Measurements from ENCODE around the gene TUBGCP2. TPM values are rescaled to one million over a fixed set of nuclear protein-coding genes. Genes with fewer than 3 reads are reported as not detected.

The TUBGCP2 gene
- total and polyA plus RNA-seq, 2 experiments from 2014 or later: 39.7 to 53.9 TPM

DNA sequence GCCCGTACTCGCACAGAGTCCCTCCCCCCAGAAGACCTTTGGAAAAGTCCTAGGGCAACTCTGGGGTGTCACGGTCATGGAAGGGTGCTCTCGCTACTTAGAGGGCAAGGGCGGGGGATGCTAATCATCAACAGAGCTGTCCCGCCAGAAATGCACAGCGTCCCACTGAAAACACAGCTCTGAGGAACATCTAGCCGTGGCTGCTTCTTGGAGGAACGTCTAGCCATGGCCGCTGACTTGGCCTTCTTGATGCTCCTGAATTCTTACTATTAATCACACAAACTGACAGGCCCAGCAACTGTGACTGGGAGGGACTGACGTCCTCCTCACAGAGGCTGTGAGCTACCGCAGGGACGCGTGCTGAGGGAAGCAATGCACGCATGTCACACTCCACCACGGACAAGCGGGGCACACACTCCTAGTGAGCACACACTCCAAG lies 1.7 kb downstream of the TUBGCP2 start:
- peak overlapping the region; percentile 98 for H3K4me3 ChIP-seq
- WGBS, 2 experiments (ENCODE audit: low coverage in 1 of 2, low lambda C conversion rate in 2 of 2, missing lambda C conversion rate in 2 of 2): 88 to 90% methylated on average over 17 of the region's 17 CpGs
- peaks cover 11% of the 10 kb centered on the region for H3K4me1 ChIP-seq (ENCODE audit: insufficient read depth)
- TF ChIP-seq EZH2phosphoT487 (IDR thresholded peaks at IDR 0.05; ENCODE audit: insufficient read depth, low read depth) (no peak), EZH2 (IDR thresholded peaks at IDR 0.05; ENCODE audit: insufficient read depth, poor library complexity, severe bottlenecking) (no peak)
- no peak for DNase-seq
- H3K79me2 ChIP-seq (ENCODE audit: insufficient read depth): peaks cover 65% of the 10 kb centered on the region
- in situ Hi-C loops (cut with MboI): no loop called here
- H3K4me2 ChIP-seq (ENCODE audit: unreplicated experiment): peak overlapping the region; percentile 96
- H4K20me1 ChIP-seq (ENCODE audit: insufficient read depth): no peaks in the 10 kb centered on the region; the same call in 1 of the 2 replicates
- H2AFZ ChIP-seq: no peak overlapping the region
- peak overlapping the region; percentile 99 for H3K9ac ChIP-seq
- H3K9me2 ChIP-seq (ENCODE audit: insufficient read depth): no peaks in the 10 kb centered on the region
- no peaks in the 10 kb centered on the region for H3K27me3 ChIP-seq (replicated peaks; ENCODE audit: insufficient read depth)
- no peaks in the 10 kb centered on the region for H3K9me3 ChIP-seq (ENCODE audit: low read depth)
- no peaks in the 10 kb centered on the region for H3K36me3 ChIP-seq (ENCODE audit: low read depth)
- H3F3A ChIP-seq (ENCODE audit: insufficient read depth): 0 out of 2 replicates have a peak, but pooled peaks cover 5% of the 10 kb centered on the region
- H3K27ac ChIP-seq: peak overlapping the region; percentile 94; the same call in 1 of the 2 replicates

GRCh38 chr10:133306097-133306476 lies 2.6 kb downstream of the TUBGCP2 start:
- in situ Hi-C loops (cut with MboI): no loop called here
- H3K9me2 ChIP-seq (ENCODE audit: insufficient read depth): no peaks in the 10 kb centered on the region
- H3F3A ChIP-seq (ENCODE audit: insufficient read depth): 0 out of 2 replicates have a peak, but pooled peaks cover 5% of the 10 kb centered on the region
- H3K27ac ChIP-seq: no peak overlapping the region
- H3K4me2 ChIP-seq (ENCODE audit: unreplicated experiment): no peak overlapping the region
- H3K79me2 ChIP-seq (ENCODE audit: insufficient read depth): peaks cover 72% of the 10 kb centered on the region
- TF ChIP-seq EZH2phosphoT487 (IDR thresholded peaks at IDR 0.05; ENCODE audit: insufficient read depth, low read depth) (no peak), EZH2 (IDR thresholded peaks at IDR 0.05; ENCODE audit: insufficient read depth, poor library complexity, severe bottlenecking) (no peak)
- H3K9me3 ChIP-seq (ENCODE audit: low read depth): no peaks in the 10 kb centered on the region
- H3K4me3 ChIP-seq: no peak overlapping the region
- H3K9ac ChIP-seq: no peak overlapping the region
- H3K36me3 ChIP-seq (ENCODE audit: low read depth): no peaks in the 10 kb centered on the region
- H3K27me3 ChIP-seq (replicated peaks; ENCODE audit: insufficient read depth): no peaks in the 10 kb centered on the region
- 77 to 80% methylated on average over 5 of the region's 5 CpGs for WGBS, 2 experiments (ENCODE audit: low coverage in 1 of 2, low lambda C conversion rate in 2 of 2, missing lambda C conversion rate in 2 of 2)
- H3K4me1 ChIP-seq (ENCODE audit: insufficient read depth): peaks cover 11% of the 10 kb centered on the region
- H2AFZ ChIP-seq: no peak overlapping the region
- no peak for DNase-seq
- no peaks in the 10 kb centered on the region; the same call in 1 of the 2 replicates for H4K20me1 ChIP-seq (ENCODE audit: insufficient read depth)

GRCh38 chr10:133303206-133303605 lies 5.5 kb downstream of the TUBGCP2 start:
- Histone ChIP-seq H3K79me2 (ENCODE audit: insufficient read depth) (peaks cover 76% of the 10 kb centered on the region), H3K4me3 (no peak overlapping the region), H3K4me2 (ENCODE audit: unreplicated experiment) (no peak overlapping the region), H3K36me3 (ENCODE audit: low read depth) (peaks cover 13% of the 10 kb centered on the region; the same call in 1 of the 2 replicates), H3K9me2 (ENCODE audit: insufficient read depth) (no peaks in the 10 kb centered on the region), H3K9me3 (ENCODE audit: low read depth) (no peaks in the 10 kb centered on the region), H3K27me3 (replicated peaks; ENCODE audit: insufficient read depth) (no peaks in the 10 kb centered on the region), H3K4me1 (ENCODE audit: insufficient read depth) (peaks cover 11% of the 10 kb centered on the region), H3K27ac (no peak overlapping the region), H2AFZ (no peak overlapping the region), H4K20me1 (ENCODE audit: insufficient read depth) (no peaks in the 10 kb centered on the region; the same call in 1 of the 2 replicates), H3K9ac (no peak overlapping the region), H3F3A (ENCODE audit: insufficient read depth) (0 out of 2 replicates have a peak, but pooled peaks cover 5% of the 10 kb centered on the region)
- in situ Hi-C loops (cut with MboI): no loop called here
- no peak for DNase-seq
- whole genome bisulfite sequencing, 2 experiments (ENCODE audit: low coverage in 1 of 2, low lambda C conversion rate in 2 of 2, missing lambda C conversion rate in 2 of 2): 75 to 76% methylated on average over 10 of the region's 10 CpGs
- TF ChIP-seq EZH2phosphoT487 (IDR thresholded peaks at IDR 0.05; ENCODE audit: insufficient read depth, low read depth) (no peak), EZH2 (IDR thresholded peaks at IDR 0.05; ENCODE audit: insufficient read depth, poor library complexity, severe bottlenecking) (no peak)

- DNase-seq: no peak
- peaks cover 67% of the 10 kb centered on the region for H3K79me2 ChIP-seq (ENCODE audit: insufficient read depth)
- no peaks in the 10 kb centered on the region; the same call in 1 of the 2 replicates for H4K20me1 ChIP-seq (ENCODE audit: insufficient read depth)
- in situ Hi-C loops (cut with MboI): no loop called here
- no peaks in the 10 kb centered on the region for H3K27me3 ChIP-seq (replicated peaks; ENCODE audit: insufficient read depth)
- H3K4me3 ChIP-seq: no peak overlapping the region
- no peak overlapping the region for H2AFZ ChIP-seq
- no peaks in the 10 kb centered on the region for H3K9me3 ChIP-seq (ENCODE audit: low read depth)
- H3F3A ChIP-seq (ENCODE audit: insufficient read depth): 0 out of 2 replicates have a peak, but pooled peaks cover 3% of the 10 kb centered on the region
- WGBS, 2 experiments (ENCODE audit: low coverage in 1 of 2, low lambda C conversion rate in 2 of 2, missing lambda C conversion rate in 2 of 2): 99% methylated on average over 10 to 14 of the region's 14 CpGs
- peaks cover 6% of the 10 kb centered on the region for H3K4me1 ChIP-seq (ENCODE audit: insufficient read depth)
- no peak overlapping the region for H3K27ac ChIP-seq
- no peak overlapping the region for H3K9ac ChIP-seq
- TF ChIP-seq EZH2 (IDR thresholded peaks at IDR 0.05; ENCODE audit: insufficient read depth, poor library complexity, severe bottlenecking): no peak
- TF ChIP-seq EZH2phosphoT487 (IDR thresholded peaks at IDR 0.05; ENCODE audit: insufficient read depth, low read depth): no peak
- peaks cover 19% of the 10 kb centered on the region; the same call in 1 of the 2 replicates for H3K36me3 ChIP-seq (ENCODE audit: low read depth)
- H3K9me2 ChIP-seq (ENCODE audit: insufficient read depth): no peaks in the 10 kb centered on the region
- H3K4me2 ChIP-seq (ENCODE audit: unreplicated experiment): no peak overlapping the region
These were observed 6.4 kb downstream of the TUBGCP2 start for GRCh38 chr10:133302230-133302629.

Data from GM23248 (cell line).